Endothelial cell of umbilical vein (primary cell): Measurements from ENCODE around the gene AXIN2.

Source experiments
- CTCF ChIP-seq, 2 donors: IDR thresholded peaks; 1 replicate in 1 of 2; 2 replicates in 1 of 2; pipeline ENCODE4 v1.5.1; 2011; ENCODE audit warnings: low read length in 2 of 2, mild to moderate bottlenecking in 2 of 2, moderate library complexity in 2 of 2, control low read depth in 1 of 2, inconsistent platforms in 1 of 2, low read depth in 1 of 2; ENCODE audit not compliant: insufficient read depth in 1 of 2; ENCODE audit errors: extremely low read depth in 1 of 2
- EZH2 ChIP-seq: IDR thresholded peaks from 2 replicates; pipeline ENCODE4 v1.6.1; 2012; ENCODE audit warnings: borderline replicate concordance, low read depth, mild to moderate bottlenecking, moderate library complexity, low read length, inconsistent platforms; ENCODE audit not compliant: severe bottlenecking
- MYC ChIP-seq: IDR thresholded peaks from one replicate; pipeline ENCODE4 v1.6.1; 2011; ENCODE audit warnings: mild to moderate bottlenecking, low read depth, low read length

DNA sequence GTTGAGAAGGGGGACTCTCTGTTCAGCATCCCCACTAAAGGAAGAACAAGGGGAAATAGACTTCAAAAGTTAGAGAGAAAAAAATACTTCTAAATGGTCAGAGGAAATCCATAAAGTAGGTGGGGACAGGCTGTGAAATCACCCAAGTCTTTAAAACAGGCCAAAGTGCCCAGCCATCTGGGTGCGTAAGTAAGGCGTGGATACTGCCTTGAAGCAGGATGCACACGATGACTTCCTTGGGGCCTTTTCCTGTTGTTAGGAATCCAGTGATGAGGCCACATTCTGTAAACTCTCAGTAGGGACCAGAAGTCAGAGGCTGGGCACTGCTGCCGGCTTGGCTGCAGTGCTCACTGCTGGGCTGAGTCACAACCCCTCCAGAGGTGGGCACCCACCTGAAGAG lies 9.2 kb downstream of the AXIN2 start:
- TF ChIP-seq CTCF (IDR thresholded peaks at IDR 0.05; ENCODE audit: extremely low read depth in 1 of 2, insufficient read depth in 1 of 2, low read depth in 1 of 2, low read length in 2 of 2) (no peak), EZH2 (no peak), MYC (no peak)
